PC-3 (cell line): ENCODE data around the gene DHX30. TPM values are rescaled to one million over a fixed set of nuclear protein-coding genes. Genes with fewer than 3 reads are reported as not detected.

Source experiments
- ATAC-seq: fragments of 200-7000 bp; cut with Tn5 transposase; 2 replicates; pipeline ENCODE4 v1.9.1; 2020; ENCODE audit warnings: mild to moderate bottlenecking, moderate library complexity
- BruUV-seq: library from RNA; stranded (reverse); fragments of 400-500 nt; replicated peaks from 2 replicates; lab custom pipeline; 2021; lab: Mats Ljungman, UMichigan
- CTCF ChIA-PET: fragments of 300-600 bp; sonication (Branson Sonifier 250); formaldehyde crosslinking; loops from one replicate; lab custom pipeline; 2022; ENCODE audit warnings: antibody characterized with exemption; lab: Charles Lee
- POLR2A ChIA-PET: fragments of 300-600 bp; sonication (Branson Sonifier 250); formaldehyde crosslinking; loops from one replicate; lab custom pipeline; 2022; ENCODE audit warnings: antibody characterized with exemption; ENCODE audit not compliant: unreplicated experiment; lab: Charles Lee
- DNase-seq: peaks from one replicate; pipeline ENCODE4 v3.0.0-alpha.2; 2015
- H2AFZ ChIP-seq: fragments of 300-600 bp; sonication (generic); 2 replicates; pipeline ENCODE4 v1.6.0; 2016; ENCODE audit warnings: antibody characterized with exemption, low read length
- H3F3A ChIP-seq: fragments of 300-600 bp; sonication (generic); one replicate; pipeline ENCODE4 v1.6.0; 2017; ENCODE audit warnings: antibody characterized with exemption, low read length, control low read depth, mild to moderate bottlenecking; ENCODE audit not compliant: unreplicated experiment
- H3K27ac ChIP-seq: fragments of 300-600 bp; sonication (generic); 2 replicates; pipeline ENCODE4 v1.5.1; 2016; ENCODE audit warnings: mild to moderate bottlenecking, low read length
- H3K27me3 ChIP-seq: fragments of 300-600 bp; sonication (generic); 2 replicates; pipeline ENCODE4 v1.6.1; 2016; ENCODE audit warnings: low read length, mixed read lengths
- H3K36me3 ChIP-seq: fragments of 300-600 bp; sonication (generic); 2 replicates; pipeline ENCODE4 v1.6.1; 2016; ENCODE audit warnings: low read depth, mixed run types, low read length, mixed read lengths
- H3K4me1 ChIP-seq: fragments of 300-600 bp; sonication (generic); 2 replicates; pipeline ENCODE4 v1.5.1; 2016; ENCODE audit warnings: low read length; ENCODE audit not compliant: insufficient read depth
- H3K4me2 ChIP-seq: fragments of 300-600 bp; sonication (generic); 2 replicates; pipeline ENCODE4 v1.6.0; 2016; ENCODE audit warnings: low read length
- H3K4me3 ChIP-seq: fragments of 300-600 bp; sonication (generic); 2 replicates; pipeline ENCODE4 v1.5.1; 2016; ENCODE audit warnings: mild to moderate bottlenecking, low read length, mixed read lengths
- H3K79me2 ChIP-seq: fragments of 300-600 bp; sonication (generic); 2 replicates; pipeline ENCODE4 v1.6.1; 2017; ENCODE audit warnings: low read length, mixed read lengths
- H3K9ac ChIP-seq: fragments of 300-600 bp; sonication (generic); 2 replicates; pipeline ENCODE4 v1.6.0; 2016; ENCODE audit warnings: mild to moderate bottlenecking, low read length
- H3K9me2 ChIP-seq: fragments of 300-600 bp; sonication (generic); replicated peaks from 2 replicates; pipeline ENCODE4 v1.6.1; 2016; ENCODE audit warnings: mixed run types, low read length, mixed read lengths
- H3K9me3 ChIP-seq: fragments of 300-600 bp; sonication (generic); 2 replicates; pipeline ENCODE4 v1.6.1; 2016; ENCODE audit warnings: low read length, mixed read lengths
- H4K20me1 ChIP-seq: fragments of 300-600 bp; sonication (generic); 2 replicates; pipeline ENCODE4 v1.6.1; 2016; ENCODE audit warnings: low read length, mixed read lengths
- CTCF ChIP-seq: fragments of 300-600 bp; sonication (generic); conservative IDR thresholded peaks from 2 replicates; pipeline ENCODE4 v1.5.1; 2017; ENCODE audit warnings: antibody characterized with exemption, low read depth, mild to moderate bottlenecking, low read length
- EZH2 ChIP-seq: fragments of 300-600 bp; sonication (generic); IDR thresholded peaks from one replicate; pipeline ENCODE4 v1.6.1; 2017; ENCODE audit warnings: antibody characterized with exemption, mild to moderate bottlenecking, low read length; ENCODE audit not compliant: unreplicated experiment
- EZH2phosphoT487 ChIP-seq: fragments of 300-600 bp; sonication (generic); IDR thresholded peaks from 2 replicates; pipeline ENCODE4 v1.6.1; 2018; ENCODE audit warnings: mild to moderate bottlenecking, antibody characterized with exemption, low read length, borderline replicate concordance
- intact Hi-C: fragments of 100-400 bp; cut with micrococcal nuclease; formaldehyde crosslinking; loops from 2 replicates; pipeline ENCODE4 v1.9.0; 2023
- total RNA-seq: library from RNA; depleted of rRNA; stranded (reverse); fragments of >200 nt; gene quantifications from 2 replicates; pipeline ENCODE4 v1.2.3, GENCODE V29; 2014

Gene DHX30
- total RNA-seq, 1 experiment from 2014 or later, result 152 TPM

- Histone ChIP-seq H3K9ac (no peak overlapping the region), H3K79me2 (0 out of 2 replicates have a peak, but pooled peaks cover 4% of the 10 kb centered on the region), H3K36me3 (peaks cover 64% of the 10 kb centered on the region), H3K9me3 (no peaks in the 10 kb centered on the region), H3F3A (no peaks in the 10 kb centered on the region), H3K27me3 (no peaks in the 10 kb centered on the region), H3K4me3 (no peak overlapping the region), H3K9me2 (no peaks in the 10 kb centered on the region), H3K4me1 (no peaks in the 10 kb centered on the region), H3K27ac (no peak overlapping the region), H3K4me2 (no peak overlapping the region), H4K20me1 (peaks cover 10% of the 10 kb centered on the region), H2AFZ (no peak overlapping the region)
- no TSS peak for BruUV-seq
- TF ChIP-seq EZH2phosphoT487 (no peak), CTCF (no peak), EZH2 (no peak)
- CTCF ChIA-PET, result interaction anchor here (1.1 to 1.9 kb wide), 2 partner anchors 125 to 314 kb away, joined by 3 to 14 read pairs; no protein-coding TSS in a partner anchor
- intact Hi-C loops, result loop anchor here (1.0 kb wide), 1 partner anchor 314 kb away; no protein-coding TSS in a partner anchor
- no peak for ATAC-seq
- DNase-seq, result no peak
- POLR2A ChIA-PET, result no interaction called here
Observed at GRCh38 chr3:47836986-47837385, 34.0 kb downstream of the DHX30 start.

GRCh38 chr3:47838503-47838902 is 35.6 kb downstream of the DHX30 start:
- H3K9ac ChIP-seq, result no peak overlapping the region
- H3K4me2 ChIP-seq, result no peak overlapping the region
- no peak for DNase-seq
- ChIA-PET CTCF (interaction anchor here (1.2 kb wide), 1 partner anchor 313 kb away, joined by 11 read pairs; no protein-coding TSS in a partner anchor), POLR2A (no interaction called here)
- no peaks in the 10 kb centered on the region for H3F3A ChIP-seq
- no TSS peak for BruUV-seq
- H3K27ac ChIP-seq, result no peak overlapping the region
- intact Hi-C loops, result no loop called here
- H3K27me3 ChIP-seq, result no peaks in the 10 kb centered on the region
- H3K9me3 ChIP-seq, result no peaks in the 10 kb centered on the region
- no peaks in the 10 kb centered on the region for H3K4me1 ChIP-seq
- peaks cover 67% of the 10 kb centered on the region for H3K36me3 ChIP-seq
- TF ChIP-seq CTCF, result no peak
- TF ChIP-seq EZH2, result no peak
- no peak for TF ChIP-seq EZH2phosphoT487
- ATAC-seq, result no peak
- no peak overlapping the region for H2AFZ ChIP-seq
- H4K20me1 ChIP-seq, result peaks cover 10% of the 10 kb centered on the region
- H3K9me2 ChIP-seq, result no peaks in the 10 kb centered on the region
- no peak overlapping the region for H3K4me3 ChIP-seq
- H3K79me2 ChIP-seq, result 0 out of 2 replicates have a peak, but pooled peaks cover 4% of the 10 kb centered on the region

GRCh38 chr3:47841786-47842349 is 38.9 kb downstream of the DHX30 start:
- TF ChIP-seq EZH2phosphoT487 (no peak), CTCF (no peak), EZH2 (no peak)
- H3K9ac ChIP-seq, result no peak overlapping the region
- H3K4me2 ChIP-seq, result no peak overlapping the region
- ATAC-seq (no peak), DNase-seq (no peak)
- intact Hi-C loops, result no loop called here
- no peaks in the 10 kb centered on the region for H3K4me1 ChIP-seq
- no peak overlapping the region for H3K27ac ChIP-seq
- H3K9me3 ChIP-seq, result no peaks in the 10 kb centered on the region
- no TSS peak for BruUV-seq
- POLR2A ChIA-PET, result no interaction called here
- H3K27me3 ChIP-seq, result no peaks in the 10 kb centered on the region
- peaks cover 68% of the 10 kb centered on the region for H3K36me3 ChIP-seq
- 0 out of 2 replicates have a peak, but pooled peaks cover 4% of the 10 kb centered on the region for H3K79me2 ChIP-seq
- H3K9me2 ChIP-seq, result no peaks in the 10 kb centered on the region
- H2AFZ ChIP-seq, result no peak overlapping the region
- no peak overlapping the region for H3K4me3 ChIP-seq
- peaks cover 10% of the 10 kb centered on the region for H4K20me1 ChIP-seq
- no peaks in the 10 kb centered on the region for H3F3A ChIP-seq
- CTCF ChIA-PET, result no interaction called here
